IPS-NIHi11 (cell line): Measurements from ENCODE around the gene PSMB2.

Experiments
- DNase-seq: peaks from one replicate; pipeline ENCODE4 v3.0.0; 2012; ENCODE audit warnings: mixed read lengths, low spot score

The PSMB2 gene

DNA sequence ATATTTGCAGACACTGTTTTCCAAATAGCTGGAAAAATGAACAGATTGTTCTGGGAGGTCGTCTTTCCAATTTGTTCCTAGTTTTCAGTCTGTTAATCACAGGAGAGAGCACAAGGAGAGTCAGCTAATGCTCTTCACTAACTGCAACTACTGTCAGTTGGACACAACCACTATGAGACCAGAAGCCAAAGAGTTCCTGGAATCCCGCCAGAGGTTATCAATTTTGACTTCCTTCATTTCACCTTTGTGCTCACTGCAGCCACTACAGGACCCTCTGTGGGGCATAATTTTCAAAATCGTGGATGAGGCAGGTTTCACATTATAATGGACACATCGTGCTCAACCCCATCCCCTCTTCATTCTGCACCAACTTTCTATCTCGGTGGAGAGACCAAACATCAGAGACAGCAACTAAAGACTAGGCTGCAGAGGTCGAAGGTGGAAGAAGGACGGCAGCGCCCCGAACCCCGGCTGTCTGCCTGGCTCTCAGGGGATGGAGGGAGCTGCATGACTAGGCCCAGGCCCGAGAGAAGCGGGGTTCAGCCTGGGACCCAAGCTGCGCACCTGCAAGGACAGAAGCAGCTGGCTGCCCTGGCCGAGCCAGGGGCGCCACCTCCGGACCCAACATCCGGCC lies 84.7 kb downstream of the PSMB2 start:
- no peak for DNase-seq

DNA sequence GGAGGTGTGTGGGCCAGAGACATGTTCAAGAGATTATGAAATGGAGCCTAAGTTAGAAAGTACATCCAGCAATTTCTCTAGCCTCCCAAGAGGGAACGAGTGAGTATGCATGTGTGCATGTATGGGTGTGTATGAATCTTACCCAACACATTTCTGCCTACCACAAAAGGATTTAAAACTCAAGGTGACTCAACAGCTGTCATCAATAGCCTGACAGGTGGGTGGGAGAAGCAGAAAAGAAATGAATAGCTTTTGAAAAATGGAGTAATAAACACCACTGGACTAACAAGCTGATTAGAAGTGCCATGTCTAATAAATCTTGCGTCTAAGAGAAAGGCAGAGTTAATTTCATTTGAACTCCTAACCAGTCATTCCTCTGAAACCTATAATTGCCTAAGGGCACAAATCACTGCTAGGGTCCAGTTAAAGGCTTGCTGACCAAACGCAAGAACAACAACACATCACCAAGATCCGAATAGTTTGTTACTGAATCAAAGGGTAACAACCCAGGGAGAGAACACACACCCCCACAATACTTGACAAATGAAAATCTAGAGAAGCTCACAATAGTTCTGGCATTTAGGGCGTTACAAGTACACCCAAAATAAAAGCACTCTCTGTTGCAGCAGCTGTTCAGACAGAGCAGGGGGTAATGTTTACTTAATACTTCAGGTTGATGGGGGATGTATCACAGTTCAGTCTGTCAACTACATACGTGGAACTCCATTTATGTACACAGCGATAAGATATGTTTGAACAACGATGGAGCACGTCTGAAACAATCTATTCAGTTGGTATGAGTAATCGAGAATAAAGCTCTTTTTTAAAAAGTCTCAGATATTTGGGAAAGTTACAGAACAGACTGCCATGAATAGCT lies 85.5 kb downstream of the PSMB2 start:
- no peak for DNase-seq

DNA sequence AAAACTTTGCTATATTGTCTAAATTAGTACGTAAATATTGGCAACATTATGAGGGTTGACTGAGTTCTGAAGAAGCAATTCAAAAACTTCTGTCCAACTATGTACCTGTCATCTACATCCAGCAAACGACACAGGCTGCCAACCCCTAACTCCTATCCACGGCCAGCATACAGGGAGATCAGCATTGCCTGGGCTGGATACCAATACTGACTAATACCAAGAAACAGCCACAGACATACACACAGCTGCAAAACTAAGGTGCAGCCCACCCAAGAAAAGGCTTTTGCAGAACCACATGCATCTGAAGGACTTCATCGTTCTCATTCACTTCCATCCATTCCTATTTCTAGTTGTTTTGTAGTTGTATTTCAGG lies 86.1 kb downstream of the PSMB2 start:
- DNase-seq = no peak

DNA sequence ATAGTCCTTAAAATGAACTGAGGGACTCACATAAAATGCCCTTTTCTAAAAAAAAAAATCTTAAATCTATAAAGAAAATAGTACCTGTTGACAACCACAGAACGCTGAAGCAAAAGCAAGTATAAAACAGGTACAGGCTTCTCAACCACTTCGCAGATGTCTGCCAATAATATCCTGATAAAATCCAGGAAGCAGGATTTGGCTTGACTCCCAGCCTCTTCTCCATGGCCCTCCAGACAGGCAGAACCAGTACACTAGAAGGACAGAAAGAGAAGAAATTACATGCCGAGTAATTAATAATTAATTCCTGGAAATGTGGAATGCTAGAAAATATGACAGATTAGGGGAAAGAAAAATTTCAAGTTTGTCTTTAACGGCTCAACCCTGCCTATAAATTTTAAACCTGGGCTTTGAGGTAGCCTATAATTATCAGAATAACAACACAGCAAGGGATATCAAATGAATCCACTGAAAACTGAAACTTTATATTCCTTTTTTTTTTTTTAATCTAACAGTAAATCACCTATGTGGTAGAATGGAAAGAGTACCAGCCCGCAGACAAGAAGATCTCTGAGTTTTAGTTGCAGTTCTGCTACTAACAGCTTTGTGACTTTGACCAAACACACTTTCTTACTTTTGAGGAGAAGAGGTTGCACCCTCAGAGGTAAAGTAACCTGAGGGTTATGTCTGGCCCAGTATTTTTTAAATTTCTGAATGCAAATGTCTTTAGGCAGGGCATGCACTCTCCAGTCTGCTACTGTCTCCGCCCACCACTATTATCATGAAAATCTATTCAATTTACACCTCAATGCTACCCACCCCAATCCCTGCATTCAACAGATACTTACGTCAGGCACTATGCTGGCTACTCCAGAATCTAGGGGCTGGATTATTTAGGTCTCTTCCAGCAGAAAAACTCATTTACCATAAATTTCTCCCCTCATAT lies 86.8 kb downstream of the PSMB2 start:
- DNase-seq = peak; percentile 57

DNA sequence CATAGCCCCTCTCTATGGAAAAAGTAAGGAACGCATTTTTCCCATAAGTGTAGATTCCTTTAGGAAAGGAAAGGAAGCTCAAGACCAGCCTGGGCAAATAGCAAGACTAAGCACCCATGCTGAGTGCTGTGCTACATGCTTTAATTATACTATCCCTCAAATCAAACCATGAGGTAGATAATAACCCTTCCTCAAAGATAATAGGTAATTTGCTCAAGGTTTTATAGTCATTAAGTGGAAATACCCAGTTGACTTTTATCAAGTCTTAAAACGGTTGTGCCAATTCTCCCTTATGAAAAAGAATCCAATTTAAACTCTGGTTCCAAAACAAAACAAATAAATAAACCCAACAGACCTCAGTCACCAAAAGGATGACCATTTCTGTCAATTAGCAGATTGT lies 87.5 kb downstream of the PSMB2 start:
- no peak for DNase-seq
